ENCODE results near the gene ZNF565. TPM values are rescaled to one million over a fixed set of nuclear protein-coding genes. Genes with fewer than 3 reads are reported as not detected.

The ZNF565 gene
- total and polyA plus RNA-seq, 10 of the 15 experiments (the other 5 are each of a cell fraction or from before 2014, with no cell fraction given): 0.72 to 2.2 (median 1.8) TPM

GRCh38 chr19:36203293-36203692, 11.2 kb downstream of the ZNF565 start:
- RAD21 ChIA-PET (ENCODE audit: unreplicated experiment): interaction anchor here (1.0 kb wide), 1 partner anchor 11 kb away, joined by 5 read pairs; the partner anchor contains the start of genes ZNF146 and ZNF565

GRCh38 chr19:36201684-36202083, 12.8 kb downstream of the ZNF565 start:
- Histone ChIP-seq H3K27ac (ENCODE audit: control insufficient read depth, insufficient read depth) (no peak overlapping the region), H3K4me1 (ENCODE audit: control insufficient read depth, insufficient read depth, low read length) (peaks cover 3% of the 10 kb centered on the region; the same call in 1 of the 2 replicates), H4K20me1 (ENCODE audit: control insufficient read depth, insufficient read depth) (no peaks in the 10 kb centered on the region), H3K36me3 (ENCODE audit: control insufficient read depth in 2 of 2, insufficient read depth in 2 of 2, low read length in 1 of 2) (no peaks in the 10 kb centered on the region), H3K4me2 (ENCODE audit: control insufficient read depth, insufficient read depth) (no peak overlapping the region), H3K79me2 (ENCODE audit: control insufficient read depth, insufficient read depth, low read length) (no peaks in the 10 kb centered on the region), H3K9me3 (replicated peaks; ENCODE audit: control insufficient read depth, insufficient read depth, low read length) (no peaks in the 10 kb centered on the region), H2AFZ (ENCODE audit: control insufficient read depth, low read depth, low read length) (no peak overlapping the region), H3K9ac (ENCODE audit: control insufficient read depth, insufficient read depth, low read length) (no peak overlapping the region), H3K27me3 (replicated peaks in 1 of 2; ENCODE audit: control insufficient read depth in 2 of 2, insufficient read depth in 2 of 2, low read length in 1 of 2) (no peaks in the 10 kb centered on the region), H3K4me3 (no peak overlapping the region)
- DNase-seq (ENCODE audit: low read depth, low spot score) (no peak), FAIRE-seq (no peak), ATAC-seq (no peak)
- intact Hi-C loops (cut with micrococcal nuclease; ENCODE audit: unreplicated experiment) (no loop called here), in situ Hi-C loops (cut with MboI) (no loop called here)
- ChIA-PET RAD21 (ENCODE audit: unreplicated experiment) (no interaction called here), CTCF (no interaction called here), SMC1A (ENCODE audit: uncharacterized antibody, unreplicated experiment) (interaction anchor here (0.6 kb wide), 1 partner anchor 15 kb away, joined by 3 read pairs; no protein-coding TSS in a partner anchor), POLR2A (no interaction called here)
- no TSS peak for BruUV-seq (replicated peaks)
- WGBS (ENCODE audit: insufficient coverage, insufficient replicate concordance, low lambda C conversion rate, missing lambda C conversion rate): over 99% methylated on average over 6 of the region's 6 CpGs
- TF ChIP-seq TCF7 (IDR thresholded peaks at IDR 0.05; ENCODE audit: borderline replicate concordance) (no peak), SUZ12 (IDR thresholded peaks at IDR 0.05; ENCODE audit: unreplicated experiment) (no peak), MEF2B (IDR thresholded peaks at IDR 0.05; ENCODE audit: partially characterized antibody, poor library complexity, severe bottlenecking) (no peak), ZBTB33 (IDR thresholded peaks at IDR 0.05) (no peak), PML (IDR thresholded peaks at IDR 0.05; ENCODE audit: low read length) (no peak), CREM (IDR thresholded peaks at IDR 0.05; ENCODE audit: low read depth) (no peak), NBN (IDR thresholded peaks at IDR 0.05) (no peak), E2F4 (IDR thresholded peaks at IDR 0.05; ENCODE audit: low read depth, low read length) (no peak), MTA2 (IDR thresholded peaks at IDR 0.05; ENCODE audit: low read depth) (no peak), KDM1A (IDR thresholded peaks at IDR 0.05; ENCODE audit: borderline replicate concordance) (no peak), NKRF (conservative IDR thresholded peaks at IDR 0.05) (no peak)

More at GRCh38 chr19:36203293-36203692, 11.2 kb downstream of the ZNF565 start:
- FAIRE-seq (no peak), DNase-seq (ENCODE audit: low read depth, low spot score) (no peak), ATAC-seq (peak; percentile 36)
- TF ChIP-seq ASH2L (IDR thresholded peaks at IDR 0.05; ENCODE audit: borderline replicate concordance, low read depth) (no peak), SPI1 (IDR thresholded peaks at IDR 0.05; ENCODE audit: borderline replicate concordance, insufficient read depth, low read depth, low read length) (peak; percentile 29; the same call in 1 of the 2 replicates)
- Histone ChIP-seq H3K79me2 (ENCODE audit: control insufficient read depth, insufficient read depth, low read length) (no peaks in the 10 kb centered on the region), H3K4me2 (ENCODE audit: control insufficient read depth, insufficient read depth) (no peak overlapping the region), H4K20me1 (ENCODE audit: control insufficient read depth, insufficient read depth) (no peaks in the 10 kb centered on the region), H3K9me3 (replicated peaks; ENCODE audit: control insufficient read depth, insufficient read depth, low read length) (no peaks in the 10 kb centered on the region), H3K4me3 (no peak overlapping the region; the same call in 1 of the 2 replicates), H3K4me1 (ENCODE audit: control insufficient read depth, insufficient read depth, low read length) (peaks cover 17% of the 10 kb centered on the region), H3K36me3 (ENCODE audit: control insufficient read depth in 2 of 2, insufficient read depth in 2 of 2, low read length in 1 of 2) (no peaks in the 10 kb centered on the region), H3K27ac (ENCODE audit: control insufficient read depth, insufficient read depth) (no peak overlapping the region), H3K27me3 (replicated peaks in 1 of 2; ENCODE audit: control insufficient read depth in 2 of 2, insufficient read depth in 2 of 2, low read length in 1 of 2) (no peaks in the 10 kb centered on the region), H2AFZ (ENCODE audit: control insufficient read depth, low read depth, low read length) (no peak overlapping the region; the same call in 1 of the 2 replicates), H3K9ac (ENCODE audit: control insufficient read depth, insufficient read depth, low read length) (no peak overlapping the region)
- CTCF ChIA-PET: no interaction called here
- SMC1A ChIA-PET (ENCODE audit: uncharacterized antibody, unreplicated experiment): interaction anchor here (0.7 to 1.1 kb wide), 2 partner anchors 12 to 32 kb away, joined by 3 to 4 read pairs; partner anchors contain the start of genes ZNF146 and ZNF565
- BruUV-seq (replicated peaks): no TSS peak
- in situ Hi-C loops (cut with MboI): no loop called here
- intact Hi-C loops (cut with micrococcal nuclease; ENCODE audit: unreplicated experiment): no loop called here
- WGBS (ENCODE audit: insufficient coverage, insufficient replicate concordance, low lambda C conversion rate, missing lambda C conversion rate): 38% methylated on average over 4 of the region's 4 CpGs
- POLR2A ChIA-PET: interaction anchor here (0.7 kb wide), 1 partner anchor 489 kb away, joined by 3 read pairs; no protein-coding TSS in a partner anchor
